HG02870 (cell line): ENCODE data around the gene PTPRN2.

Experiments used
- ATAC-seq: cut with Tn5 transposase; IDR thresholded peaks from one replicate; pipeline ENCODE4 v1.9.1; 2021; ENCODE audit warnings: mild to moderate bottlenecking, moderate library complexity; ENCODE audit not compliant: unreplicated experiment

Gene PTPRN2

DNA sequence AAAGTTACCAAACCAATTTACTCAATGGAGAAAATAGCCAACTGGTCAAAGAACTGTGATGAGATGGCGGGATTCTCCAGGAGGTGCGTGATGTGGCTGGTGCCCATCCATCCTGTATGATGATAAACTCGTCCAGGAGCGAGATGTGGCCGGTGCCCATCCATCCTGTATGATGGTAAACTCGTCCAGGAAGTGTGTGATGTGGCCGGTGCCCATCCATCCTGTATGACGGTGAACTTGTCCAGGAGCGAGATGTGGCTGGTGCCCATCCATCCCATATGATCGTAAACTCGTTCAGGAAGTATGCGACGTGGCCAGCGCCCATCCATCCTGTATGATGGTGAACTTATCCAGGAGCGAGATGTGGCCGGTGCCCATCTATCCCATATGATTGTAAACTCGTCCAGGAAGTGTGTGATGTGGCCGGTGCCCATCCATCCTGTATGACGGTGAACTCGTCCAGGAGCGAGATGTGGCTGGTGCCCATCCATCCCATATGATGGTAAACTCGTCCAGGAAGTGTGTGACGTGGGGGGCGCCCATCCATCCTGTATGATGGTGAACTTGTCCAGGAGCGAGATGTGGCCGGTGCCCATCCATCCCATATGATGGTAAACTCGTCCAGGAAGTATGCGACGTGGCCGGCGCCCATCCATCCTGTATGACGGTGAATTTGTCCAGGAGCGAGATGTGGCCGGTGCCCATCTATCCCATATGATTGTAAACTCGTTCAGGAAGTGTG, 754.6 kb downstream of the PTPRN2 start:
- no peak for ATAC-seq

GRCh38 chr7:157832421-157832820, 755.2 kb downstream of the PTPRN2 start:
- no peak for ATAC-seq

DNA sequence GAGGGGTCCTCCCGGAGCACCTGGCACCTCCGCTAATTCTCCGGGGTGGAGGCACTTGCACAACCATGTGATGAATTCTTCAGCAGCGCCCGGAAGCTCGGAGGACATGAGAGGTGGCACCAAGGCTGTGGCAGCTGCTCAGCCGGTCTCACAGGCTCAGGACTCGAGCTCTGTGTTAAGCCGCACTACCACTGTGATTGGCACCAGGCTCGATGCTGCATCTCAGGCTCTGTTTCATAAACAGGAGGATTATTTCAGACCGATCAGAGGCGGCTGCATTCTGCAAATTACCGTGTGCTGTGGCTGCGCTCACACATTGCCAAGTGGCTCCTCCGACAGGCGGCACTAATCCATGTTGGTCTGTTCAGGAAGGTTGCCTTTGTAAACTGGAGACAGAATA, 755.6 kb downstream of the PTPRN2 start:
- no peak for ATAC-seq

DNA sequence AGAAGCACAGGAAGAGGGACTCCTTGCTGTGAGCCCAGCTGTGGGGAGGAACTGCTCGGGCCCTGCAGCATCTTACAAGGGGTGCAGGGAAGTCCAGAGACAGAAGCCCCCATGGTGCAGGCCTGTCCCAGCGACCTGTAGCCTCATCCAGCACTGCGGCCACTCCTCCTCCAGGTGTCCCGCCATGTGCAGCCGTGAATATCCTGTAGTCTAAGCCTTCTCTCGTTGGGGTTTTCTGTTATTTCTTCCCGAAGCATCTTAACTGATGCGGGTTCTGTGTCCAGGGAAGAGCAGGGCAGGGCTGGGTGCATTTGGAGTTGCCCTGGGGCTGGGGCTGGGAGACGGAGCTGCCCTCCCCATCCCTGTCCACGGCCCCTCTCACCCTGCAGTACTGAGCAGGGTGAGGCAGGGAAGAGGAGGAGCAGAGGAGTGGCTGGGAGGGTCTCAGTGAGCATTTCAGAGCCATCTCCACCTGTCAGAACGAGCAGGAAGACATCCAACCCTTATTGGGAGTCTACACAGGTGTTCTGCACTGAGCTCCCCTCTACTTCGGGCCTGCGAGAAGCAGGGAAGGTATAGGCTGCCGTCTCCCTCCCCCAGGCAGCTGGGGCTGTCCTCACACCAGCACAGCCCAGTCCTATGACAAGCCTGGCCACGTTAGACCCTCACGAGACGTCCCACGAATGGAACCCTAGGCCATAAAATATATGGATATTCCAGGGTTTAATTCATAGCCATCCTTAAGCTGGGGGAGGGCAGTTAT, 756.3 kb downstream of the PTPRN2 start:
- ATAC-seq, result no peak

- ATAC-seq, result no peak
Measured at GRCh38 chr7:157830331-157830730, 757.3 kb downstream of the PTPRN2 start.

GRCh38 chr7:157829491-157829890, 758.1 kb downstream of the PTPRN2 start:
- no peak for ATAC-seq

- ATAC-seq, result no peak
Measured at GRCh38 chr7:157828881-157829280, 758.7 kb downstream of the PTPRN2 start.

DNA sequence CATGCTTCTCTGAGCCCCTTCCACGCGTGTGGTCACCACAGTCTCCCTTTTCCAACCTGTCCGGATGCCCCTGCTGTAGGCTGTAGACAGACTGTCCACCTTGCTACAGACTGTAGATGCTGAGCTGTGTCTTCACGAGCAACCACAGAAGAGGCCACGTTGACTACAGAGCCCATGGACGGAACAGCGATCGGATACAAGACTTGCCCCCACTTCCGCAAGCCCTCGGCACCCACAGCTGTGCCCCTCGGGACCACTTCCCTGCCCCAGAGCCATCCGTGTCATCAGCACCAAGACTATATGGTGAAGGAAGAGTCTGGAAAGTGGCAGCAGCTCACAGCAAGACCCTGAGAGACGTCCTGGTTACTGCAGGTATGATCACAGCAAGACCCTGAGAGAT, 759.4 kb downstream of the PTPRN2 start:
- no peak for ATAC-seq

- ATAC-seq, result no peak
Measured at GRCh38 chr7:157827863-157828160, 759.8 kb downstream of the PTPRN2 start.

- no peak for ATAC-seq
Measured at GRCh38 chr7:157827045-157827862, 760.4 kb downstream of the PTPRN2 start.

DNA sequence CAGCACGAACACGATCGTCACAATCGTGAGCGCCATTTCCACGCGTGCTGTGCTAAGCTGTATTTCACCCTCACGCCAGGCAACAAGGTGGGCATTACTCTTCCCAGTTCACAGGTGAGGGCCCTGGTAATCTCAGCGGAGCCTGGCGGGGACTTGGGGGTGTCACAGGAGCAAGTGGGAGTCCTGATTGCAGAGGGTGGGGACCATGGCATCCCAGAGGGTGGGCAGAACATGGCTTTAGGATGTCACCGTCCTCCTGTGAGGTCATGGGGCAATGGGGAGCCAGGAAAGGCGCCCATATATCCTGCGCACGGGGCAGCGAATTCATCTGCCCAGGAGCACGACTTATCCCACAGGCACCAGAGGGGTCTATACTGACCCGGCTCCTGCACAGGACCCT, 761.1 kb downstream of the PTPRN2 start:
- no peak for ATAC-seq

DNA sequence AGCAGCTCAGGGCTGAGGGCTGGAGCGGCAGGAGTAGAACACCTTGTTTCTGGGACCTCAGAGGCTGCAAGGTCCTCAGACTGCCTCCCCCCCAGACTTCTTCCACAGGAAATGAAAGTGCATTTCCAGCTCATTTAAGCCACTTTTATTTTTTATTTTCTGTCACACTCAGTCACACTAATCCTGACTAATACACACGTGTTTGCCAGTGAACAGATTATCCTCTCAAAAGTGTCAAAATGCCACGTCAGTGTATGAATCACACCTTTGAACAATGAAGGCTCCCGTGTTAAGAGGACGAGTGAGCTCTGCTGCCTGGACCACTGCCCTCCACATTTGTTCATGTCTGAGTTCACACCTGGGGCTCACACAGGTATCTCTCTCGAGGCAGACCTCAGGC, 762.3 kb downstream of the PTPRN2 start:
- no peak for ATAC-seq

GRCh38 chr7:157824819-157825121, 762.9 kb downstream of the PTPRN2 start:
- ATAC-seq, result no peak

DNA sequence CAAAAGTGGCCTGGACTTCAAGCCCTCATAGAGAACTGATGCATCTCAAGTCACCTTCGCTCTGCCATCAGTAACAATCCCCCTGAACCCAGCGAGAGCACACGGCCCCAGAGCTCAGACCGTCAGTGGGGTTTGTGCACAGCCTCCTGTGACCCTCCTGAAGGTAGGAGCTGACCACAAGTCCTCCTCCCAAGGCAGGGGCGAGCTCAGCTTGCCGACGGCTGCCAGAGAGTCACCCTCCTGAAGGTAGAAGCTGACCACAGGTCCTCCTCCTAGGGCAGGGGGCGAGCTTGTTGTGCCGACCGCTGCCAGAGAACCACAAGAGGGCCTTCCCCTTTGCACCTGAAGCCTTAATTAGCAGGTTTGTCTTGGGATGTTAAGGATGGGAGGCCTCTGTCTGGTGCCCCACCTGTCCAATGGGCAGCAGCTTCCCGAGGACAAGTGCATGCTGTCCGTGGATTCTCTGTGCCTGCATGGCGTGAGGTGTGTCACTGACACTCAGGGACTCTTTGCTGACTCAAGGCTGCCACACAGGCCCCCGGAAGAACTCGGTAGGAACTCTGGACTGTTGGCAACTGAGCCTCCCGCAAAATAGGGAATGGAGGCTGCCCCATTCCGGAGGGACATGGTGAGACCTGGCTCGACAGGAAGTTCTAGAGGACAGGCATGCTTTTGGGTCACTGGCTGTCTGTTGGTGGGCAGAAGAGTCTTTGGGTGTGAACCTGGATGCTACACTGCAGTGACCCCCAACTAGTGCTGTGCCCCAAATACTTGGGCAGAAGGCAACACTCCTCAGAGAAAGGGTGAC, 763.4 kb downstream of the PTPRN2 start:
- no peak for ATAC-seq

GRCh38 chr7:157822688-157823031, 765.0 kb downstream of the PTPRN2 start:
- no peak for ATAC-seq

GRCh38 chr7:157821959-157822687, 765.5 kb downstream of the PTPRN2 start:
- ATAC-seq, result no peak

GRCh38 chr7:157820796-157821195, 766.8 kb downstream of the PTPRN2 start:
- ATAC-seq, result no peak

- ATAC-seq, result no peak
Measured at GRCh38 chr7:157819455-157819807, 768.2 kb downstream of the PTPRN2 start.

- ATAC-seq, result no peak
Measured at GRCh38 chr7:157818701-157819454, 768.7 kb downstream of the PTPRN2 start.
